Measurements from ENCODE around the gene LGMN.

GRCh38 chr14:92792885-92793284, 44.5 kb upstream of the LGMN start:
- TF ChIP-seq CTCF (IDR thresholded peaks at IDR 0.05) (no peak), POLR2AphosphoS5 (IDR thresholded peaks at IDR 0.05; ENCODE audit: low read depth, low read length) (no peak), REST (IDR thresholded peaks at IDR 0.05; ENCODE audit: insufficient read depth in 1 of 2, low read depth in 2 of 2, low read length in 1 of 2) (no peak), TCF7L2 (IDR thresholded peaks at IDR 0.05; ENCODE audit: low read depth, low read length) (no peak)

Data from Panc1 (cell line).